Ramos (cell line): ENCODE results near the gene NEK7.
"Not testable (repeated sequence)": the region's sequence is repeated elsewhere in the genome, so short reads cannot be mapped to it uniquely, and the experiment has no call there.

ENCODE experiments used
- in situ Hi-C: fragments of 300-500 bp; cut with MboI; formaldehyde crosslinking; loops from one replicate; pipeline ENCODE4 v1.14.3; 2022; ENCODE audit warnings: low sequenced_read_pairs; ENCODE audit not compliant: unreplicated experiment

The NEK7 gene

DNA sequence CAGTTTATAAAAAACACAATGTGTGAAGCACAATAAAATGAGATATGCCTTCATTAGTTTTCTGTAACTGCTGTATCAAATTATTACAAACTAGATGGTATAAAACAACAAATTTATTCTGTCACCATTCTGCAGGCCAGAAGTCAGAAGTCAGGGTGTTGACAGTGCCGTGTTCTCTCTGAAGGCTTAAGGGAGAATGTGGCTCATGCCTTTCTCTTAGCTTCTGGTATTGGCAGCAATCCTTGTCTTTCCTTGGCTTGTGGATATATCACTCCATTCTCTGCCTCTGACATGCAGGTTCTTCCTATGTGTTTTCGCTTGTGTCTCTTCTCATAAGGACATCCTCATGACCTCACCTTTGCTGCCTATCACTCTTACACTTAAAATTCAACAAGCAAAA lies 10.1 kb downstream of the NEK7 start:
- in situ Hi-C loops: loop anchor here (25.0 kb wide), 1 partner anchor 520 kb away; no protein-coding TSS in a partner anchor

DNA sequence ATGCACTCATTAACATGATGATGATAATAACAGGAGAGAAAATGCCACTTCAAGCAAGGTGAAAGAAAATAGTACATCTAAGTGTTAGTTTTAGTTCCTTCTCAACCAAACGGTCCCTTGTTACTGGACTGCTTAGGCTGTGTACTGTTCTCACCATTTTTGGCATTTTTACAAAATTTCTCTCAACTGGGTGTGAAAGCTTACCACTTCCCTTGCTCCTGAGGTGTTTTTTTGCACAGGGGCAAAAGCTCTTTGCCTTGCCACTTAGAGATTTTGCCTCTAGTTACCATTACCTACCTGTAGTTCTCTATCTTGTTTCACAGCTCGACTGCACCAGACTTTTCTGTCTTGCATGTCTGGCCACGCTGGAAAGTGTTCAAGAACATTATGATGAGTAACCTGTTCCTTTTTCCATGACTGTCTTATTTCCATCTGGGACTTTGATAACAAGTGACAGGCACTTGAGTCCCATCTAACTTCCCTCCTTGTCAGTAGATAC lies 10.7 kb downstream of the NEK7 start:
- in situ Hi-C loops: loop anchor here (25.0 kb wide), 1 partner anchor 520 kb away; no protein-coding TSS in a partner anchor

DNA sequence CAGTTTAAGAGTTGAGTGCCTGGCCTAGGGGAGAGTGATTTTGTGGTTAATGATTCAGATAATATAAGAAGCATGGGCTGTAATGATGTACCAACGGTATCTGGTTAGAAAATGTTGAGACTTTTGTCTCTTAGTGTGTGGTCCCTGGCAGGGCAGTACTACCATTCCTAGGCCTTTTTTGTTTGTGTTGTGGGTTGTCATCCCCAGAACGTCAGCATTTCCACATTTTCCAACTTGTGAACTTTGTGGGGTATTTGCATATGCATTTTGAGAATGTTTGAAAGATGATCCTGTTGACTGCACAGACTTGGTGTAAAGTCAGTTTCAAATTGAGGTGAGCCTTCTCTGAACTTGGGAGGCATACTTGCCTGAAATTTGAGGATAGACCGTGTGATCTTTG lies 11.4 kb downstream of the NEK7 start:
- in situ Hi-C loops: loop anchor here (25.0 kb wide), 1 partner anchor 519 kb away; no protein-coding TSS in a partner anchor

DNA sequence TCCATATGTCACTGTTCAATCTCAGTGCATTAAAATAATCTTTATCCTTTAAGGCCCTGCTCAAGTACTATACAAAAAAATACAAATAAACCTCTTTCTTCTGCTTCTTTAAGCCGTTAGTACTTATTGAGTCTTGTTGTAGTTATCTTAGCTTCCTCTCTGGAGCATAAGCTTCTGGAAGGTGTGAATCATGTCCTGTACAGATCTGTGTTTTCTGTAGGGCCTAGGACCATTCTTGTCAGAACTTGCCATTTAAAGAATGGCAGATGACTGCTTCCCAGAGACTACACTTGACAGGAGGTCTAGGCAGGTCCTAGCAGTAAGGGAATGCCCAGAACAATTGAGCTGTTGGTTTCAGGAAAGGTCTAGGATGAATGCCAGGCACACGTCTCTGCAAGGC lies 12.9 kb downstream of the NEK7 start:
- in situ Hi-C loops: loop anchor here (25.0 kb wide), 1 partner anchor 518 kb away; no protein-coding TSS in a partner anchor

DNA sequence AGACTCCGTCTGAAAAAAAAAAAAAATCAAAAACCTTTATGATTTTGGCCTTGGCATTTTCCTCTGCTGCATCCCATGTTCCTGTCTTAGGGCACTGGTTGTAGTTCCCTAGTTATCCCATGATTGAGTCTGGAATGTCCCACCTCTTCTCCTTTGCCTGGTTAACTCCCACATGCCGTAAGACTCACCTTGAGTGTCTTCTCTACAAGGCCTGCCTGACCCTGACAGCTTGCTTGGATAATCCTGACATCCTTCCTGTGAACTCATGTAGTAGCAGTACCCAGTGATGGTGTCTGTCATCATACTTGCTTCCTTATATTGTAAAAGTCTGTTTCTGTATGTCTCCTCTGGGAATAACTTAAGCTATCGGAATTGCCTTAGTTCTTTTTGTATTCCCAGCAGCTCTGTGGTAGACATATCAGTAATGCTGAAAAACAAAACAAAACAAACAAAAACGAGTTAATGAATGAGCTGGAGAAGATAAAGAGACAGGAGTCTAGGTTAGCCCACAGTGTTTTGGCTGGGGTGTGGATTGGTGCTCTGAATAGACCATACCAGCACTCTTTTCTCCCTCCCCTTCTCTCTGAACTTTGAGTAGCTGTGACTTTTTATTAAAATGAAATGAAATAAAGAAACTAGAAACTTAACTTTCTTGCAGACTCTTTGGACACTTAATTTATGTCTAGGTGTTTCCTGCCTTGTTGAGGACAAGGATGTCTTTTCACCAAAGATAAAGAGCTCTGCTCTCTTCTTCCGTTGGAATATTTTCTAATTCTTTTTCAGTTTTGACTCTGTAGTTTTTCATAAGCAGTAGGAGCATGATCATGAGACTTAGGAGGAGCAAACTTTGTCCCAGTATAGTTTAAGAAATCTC lies 15.1 kb downstream of the NEK7 start:
- in situ Hi-C loops: loop anchor here (25.0 kb wide), 1 partner anchor 515 kb away; no protein-coding TSS in a partner anchor

DNA sequence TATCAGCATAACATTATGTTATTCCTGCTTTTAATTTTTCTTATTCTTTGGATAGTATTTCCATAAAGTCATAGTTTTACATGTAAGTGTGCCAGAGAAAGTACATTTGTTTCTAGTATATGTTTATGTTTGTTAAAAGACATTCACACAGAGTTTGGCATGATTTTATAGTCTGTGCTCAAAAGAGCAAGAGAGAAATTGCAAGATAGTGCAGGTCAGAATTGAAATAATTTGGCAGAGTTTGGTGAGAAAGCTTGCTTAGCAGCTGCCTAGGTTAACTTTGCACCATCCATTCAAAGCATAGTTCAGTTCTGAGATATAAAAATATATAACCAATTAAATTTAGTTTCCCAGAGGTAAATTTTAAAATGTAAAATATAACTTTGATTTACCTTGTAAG lies 17.0 kb downstream of the NEK7 start:
- in situ Hi-C loops: loop anchor here (25.0 kb wide), 1 partner anchor 513 kb away; no protein-coding TSS in a partner anchor

DNA sequence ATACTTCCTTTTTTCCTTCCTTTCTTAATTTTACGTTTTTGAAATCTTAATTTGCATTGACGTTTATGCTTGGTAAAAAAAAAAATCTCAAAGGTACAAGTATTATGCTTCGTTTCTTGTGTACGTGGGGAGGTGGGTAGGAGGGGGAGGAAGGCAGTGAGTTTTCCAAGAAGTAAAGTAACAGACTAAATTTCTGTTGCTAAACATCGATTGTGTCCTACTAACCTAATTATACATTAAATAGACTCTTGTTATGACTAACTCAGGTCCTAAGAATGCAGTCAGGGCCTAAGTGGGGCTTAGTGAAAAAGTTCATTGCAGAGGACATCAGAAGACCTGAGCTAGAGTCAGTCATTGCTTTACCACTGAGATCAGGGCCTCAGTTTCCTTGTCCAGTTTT lies 17.5 kb downstream of the NEK7 start:
- in situ Hi-C loops: loop anchor here (25.0 kb wide), 1 partner anchor 513 kb away; no protein-coding TSS in a partner anchor

DNA sequence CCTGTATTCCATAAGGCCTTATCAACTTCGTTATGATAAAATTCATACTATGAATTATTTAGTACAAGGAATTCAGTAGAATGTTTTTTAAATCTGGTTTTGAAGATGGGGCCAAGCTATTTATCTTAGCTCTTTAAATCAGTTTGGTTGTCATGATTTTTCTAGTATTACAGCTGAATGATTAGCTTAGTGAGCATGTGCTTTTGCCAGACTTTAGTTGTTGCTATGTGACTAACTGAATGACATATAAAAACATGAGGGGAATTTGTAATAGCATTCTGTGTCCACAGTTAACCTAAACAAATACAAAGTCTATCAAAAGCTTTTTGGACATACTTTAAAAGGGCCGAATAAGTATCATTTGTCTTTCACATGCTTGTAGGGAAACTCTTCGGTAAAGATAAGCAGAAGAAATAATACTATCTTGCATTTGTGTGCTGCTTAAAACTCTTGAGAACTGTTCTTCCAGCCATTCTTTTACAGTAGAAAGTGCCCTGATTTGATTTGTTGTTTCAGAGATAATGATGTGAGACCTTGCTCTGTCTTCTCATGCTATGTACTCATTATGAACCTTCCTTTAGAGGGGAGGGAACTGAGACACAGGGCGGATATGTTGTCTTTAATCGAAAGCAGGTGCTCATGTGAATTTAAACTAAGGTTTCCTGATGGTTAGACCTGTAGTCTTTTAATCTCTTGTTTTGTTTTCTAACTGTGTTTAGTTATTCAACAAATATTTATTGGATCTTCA lies 18.8 kb downstream of the NEK7 start:
- in situ Hi-C loops: no loop called here

DNA sequence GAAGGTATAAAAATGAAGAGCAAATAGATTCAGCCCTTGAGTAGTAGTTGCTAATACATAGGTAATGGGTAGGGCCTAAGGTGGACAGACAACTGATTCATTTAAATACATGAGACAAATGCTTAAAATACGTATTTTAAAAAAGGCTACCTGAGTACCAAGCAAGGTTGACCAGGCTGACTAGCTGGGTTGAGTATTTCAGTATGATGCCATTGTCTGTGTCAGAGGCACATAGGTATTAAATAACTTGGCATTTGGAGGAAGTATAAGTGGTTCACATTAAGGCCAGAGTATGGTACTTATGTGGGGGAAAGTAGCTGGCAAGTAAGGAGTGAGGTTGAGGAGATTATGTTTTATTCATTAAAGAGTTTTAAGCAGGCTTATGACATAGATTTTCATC lies 19.4 kb downstream of the NEK7 start:
- in situ Hi-C loops: no loop called here

DNA sequence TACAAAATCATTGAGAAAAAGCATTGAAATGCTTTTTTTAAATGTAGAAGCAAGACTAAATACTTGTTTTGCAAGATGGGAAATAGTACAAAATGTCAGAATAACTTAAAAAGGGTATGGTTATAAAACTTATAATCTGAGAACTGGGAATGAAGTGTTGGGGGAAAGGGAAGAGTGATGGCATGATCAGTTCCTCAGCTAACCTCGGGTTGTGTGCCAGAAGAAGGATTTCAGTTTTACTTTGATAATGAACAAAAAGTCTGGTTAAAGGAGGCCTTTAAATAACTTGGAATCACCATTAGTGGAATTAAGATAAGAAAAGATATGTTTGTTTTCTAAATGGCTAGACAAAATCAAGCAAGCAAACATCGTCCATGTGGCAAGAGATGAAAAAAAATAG lies 20.7 kb downstream of the NEK7 start:
- in situ Hi-C loops: no loop called here

DNA sequence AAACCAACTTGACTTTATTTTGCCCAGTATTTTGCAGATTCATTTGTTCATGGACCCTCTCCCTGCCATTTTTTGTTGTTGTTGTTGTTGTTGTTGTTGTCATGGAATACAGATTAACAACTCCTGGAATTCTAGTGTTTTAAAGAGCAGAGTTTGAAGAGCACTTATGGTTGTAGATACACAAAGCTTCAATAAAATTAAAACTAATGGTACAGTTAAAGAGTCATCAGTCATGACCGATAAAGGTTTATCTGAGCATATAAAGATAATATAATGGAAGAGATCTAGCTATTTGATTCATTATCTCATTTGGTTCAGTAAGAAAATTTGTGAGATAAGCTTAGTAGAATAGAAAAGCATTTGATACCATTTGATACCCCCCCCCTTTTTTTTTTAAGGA lies 21.8 kb downstream of the NEK7 start:
- in situ Hi-C loops: no loop called here

DNA sequence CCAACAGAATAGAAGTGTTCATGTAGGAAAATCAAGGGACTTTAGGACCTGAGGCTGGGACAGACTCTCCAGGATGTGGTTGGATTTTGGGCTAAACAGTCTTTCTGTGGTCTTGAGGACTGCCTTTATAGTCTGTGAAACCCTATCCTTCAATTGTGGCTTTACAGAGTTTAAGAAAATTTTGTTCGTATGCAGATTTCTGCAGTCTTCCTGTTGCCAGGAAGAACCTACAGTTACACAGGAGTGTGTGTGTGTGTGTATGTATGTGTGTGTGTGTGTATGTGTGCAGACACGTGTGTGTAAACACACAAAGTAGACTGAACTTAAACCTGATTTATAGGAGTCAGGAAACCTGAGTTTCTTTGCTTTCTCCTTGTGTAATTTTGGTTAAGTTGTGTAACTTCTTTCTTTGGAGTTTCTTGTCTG lies 22.8 kb downstream of the NEK7 start:
- in situ Hi-C loops: no loop called here

DNA sequence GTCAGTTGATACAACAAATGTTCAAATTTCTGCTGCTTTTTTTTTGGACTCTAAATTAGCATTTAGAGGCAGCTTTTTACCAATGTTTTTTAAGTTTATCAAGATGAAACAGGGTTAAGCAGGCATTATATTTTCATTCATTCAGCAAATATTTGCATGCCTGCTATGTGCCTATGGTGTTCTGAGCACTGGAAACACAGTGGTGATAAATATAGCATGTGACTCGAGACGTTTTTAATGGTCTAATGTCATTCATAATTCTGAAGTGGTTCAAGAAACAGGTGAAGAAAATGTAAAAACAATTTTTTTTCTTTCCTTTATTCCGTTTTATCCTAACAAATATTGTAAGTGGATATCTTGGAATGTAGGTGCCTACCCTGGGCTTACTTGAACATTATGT lies 26.8 kb downstream of the NEK7 start:
- in situ Hi-C loops: no loop called here

DNA sequence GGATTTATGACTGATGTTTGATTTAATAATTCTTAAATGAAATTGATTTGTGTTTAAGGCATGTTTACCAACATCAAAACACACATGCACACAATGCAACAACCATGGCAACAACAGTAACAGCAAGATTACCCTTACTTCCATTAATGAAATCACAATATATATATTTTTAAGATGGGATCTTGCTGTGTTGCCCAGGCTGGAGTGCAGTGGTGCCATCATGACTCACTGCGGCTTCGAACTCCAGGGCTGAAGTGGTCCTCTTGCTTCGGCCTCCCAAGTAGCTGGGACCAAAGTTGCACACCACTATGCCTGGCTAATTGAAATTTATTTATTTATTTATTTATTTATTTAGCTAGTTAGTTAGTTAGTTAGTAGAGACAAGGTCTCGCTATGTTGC lies 27.7 kb downstream of the NEK7 start:
- in situ Hi-C loops: no loop called here

DNA sequence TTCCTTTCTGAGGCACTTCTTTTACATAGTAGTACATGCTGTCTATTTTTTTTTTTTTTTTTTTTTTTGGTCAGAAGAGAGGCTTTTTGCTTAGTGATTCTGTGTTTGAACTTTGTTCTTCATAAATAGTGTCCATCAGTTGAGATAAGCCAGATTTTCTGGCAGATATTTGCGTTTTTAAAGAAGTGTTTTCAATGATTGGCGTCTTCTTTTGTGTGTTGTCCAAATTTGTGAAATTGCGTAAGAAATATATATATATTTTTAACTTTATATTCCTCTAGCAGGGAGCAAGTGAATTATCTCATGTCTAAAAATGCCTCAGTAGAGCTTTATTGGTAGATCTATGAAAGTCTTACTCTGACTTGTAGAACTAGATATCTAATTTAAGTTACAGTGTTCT lies 28.3 kb downstream of the NEK7 start:
- in situ Hi-C loops: no loop called here

DNA sequence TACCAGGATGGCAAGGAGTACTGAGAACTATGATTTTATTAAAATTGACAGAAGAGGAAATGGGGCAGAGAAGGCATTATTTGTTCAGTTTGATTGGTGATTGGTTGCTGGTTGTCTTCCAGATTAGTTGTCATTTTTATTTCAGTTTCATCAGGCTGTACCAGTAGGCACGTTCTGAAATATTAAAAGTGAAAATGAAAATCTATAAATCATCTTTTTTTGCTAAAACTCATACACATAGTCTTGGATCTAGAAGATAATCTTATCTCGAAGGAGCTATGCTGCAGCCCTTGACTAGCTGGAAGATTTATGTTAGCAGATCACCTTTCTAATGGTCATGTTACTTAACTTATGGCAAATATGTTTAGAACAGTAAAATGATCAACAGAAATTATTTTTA lies 29.0 kb downstream of the NEK7 start:
- in situ Hi-C loops: no loop called here

DNA sequence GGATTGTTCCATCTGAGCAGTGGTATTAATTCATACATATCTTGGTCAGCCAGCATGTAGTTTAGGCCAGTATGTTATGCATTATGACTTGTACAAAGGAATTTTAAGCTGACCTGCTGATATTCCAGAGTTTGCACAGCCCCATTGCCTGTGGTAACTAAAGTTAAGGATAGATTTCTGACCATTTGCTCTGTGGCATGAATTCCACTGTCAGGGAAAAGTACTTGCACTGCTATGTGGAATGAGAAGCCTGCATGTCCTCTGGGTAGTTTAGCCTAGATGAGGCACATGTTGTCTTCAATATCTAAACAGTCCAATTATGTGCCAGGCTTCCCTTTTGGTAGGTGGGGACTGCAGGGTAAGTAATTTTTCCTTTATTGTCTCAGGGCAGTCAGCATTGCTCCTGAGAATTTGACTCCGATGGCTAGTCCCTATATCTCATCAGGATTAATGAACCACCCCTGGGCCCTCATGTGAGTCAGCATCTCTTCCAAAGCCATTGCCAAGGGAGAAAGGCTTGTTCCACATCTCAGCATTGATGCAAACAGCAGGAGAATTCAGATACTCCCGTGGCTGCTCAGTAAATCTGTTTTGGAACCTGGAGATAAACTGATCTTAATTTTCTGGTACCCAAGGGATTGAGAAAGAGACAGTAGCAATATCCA lies 30.2 kb downstream of the NEK7 start:
- in situ Hi-C loops: no loop called here

DNA sequence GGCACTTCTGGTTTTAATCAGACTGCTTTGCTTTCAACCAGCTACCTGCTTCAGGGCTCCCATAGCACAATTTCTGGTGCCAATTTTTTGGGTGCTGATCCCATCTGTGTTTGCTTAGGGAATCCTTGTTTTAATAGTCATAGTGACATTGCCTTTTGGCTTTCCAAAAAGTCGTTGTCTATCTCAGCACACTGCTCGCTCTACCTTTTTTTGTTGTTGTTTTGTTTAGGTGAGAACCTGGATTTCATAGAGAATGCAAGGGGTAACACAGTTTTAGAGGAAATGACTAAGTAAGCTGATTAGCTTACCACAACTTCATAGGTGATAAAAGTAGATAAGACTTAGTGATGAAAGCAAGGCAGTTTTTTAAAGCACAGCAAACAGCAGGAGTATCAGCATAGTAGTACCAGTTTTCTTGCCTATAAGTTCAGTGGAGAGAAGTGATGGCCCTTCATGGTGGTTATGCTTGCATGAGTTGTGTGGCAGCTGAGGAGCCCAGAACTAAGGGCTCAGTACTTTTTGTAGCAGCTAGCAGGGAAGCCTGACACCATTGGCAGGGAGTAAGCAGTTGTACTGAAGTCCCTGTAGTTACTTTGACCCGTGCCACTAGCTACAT lies 31.3 kb downstream of the NEK7 start:
- in situ Hi-C loops: no loop called here

DNA sequence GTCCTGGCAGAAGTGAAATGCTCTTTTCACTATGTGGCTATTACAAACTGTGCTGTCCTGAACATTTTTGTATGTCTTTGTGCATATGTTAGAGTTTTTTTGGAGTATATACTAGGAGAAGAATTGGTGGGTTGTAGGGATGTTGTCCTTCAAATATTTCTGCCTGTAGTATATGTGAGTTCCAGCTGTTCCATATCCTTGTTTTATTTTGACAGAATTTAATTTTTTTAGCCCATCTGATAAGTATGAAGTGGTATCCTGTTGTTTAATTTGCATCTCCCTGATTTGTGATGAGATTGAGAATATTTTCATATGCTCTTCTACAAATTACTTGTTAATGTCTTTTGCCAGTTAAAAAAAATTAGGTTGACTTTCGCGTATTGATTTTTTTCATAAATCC lies 34.3 kb downstream of the NEK7 start:
- in situ Hi-C loops: no loop called here

DNA sequence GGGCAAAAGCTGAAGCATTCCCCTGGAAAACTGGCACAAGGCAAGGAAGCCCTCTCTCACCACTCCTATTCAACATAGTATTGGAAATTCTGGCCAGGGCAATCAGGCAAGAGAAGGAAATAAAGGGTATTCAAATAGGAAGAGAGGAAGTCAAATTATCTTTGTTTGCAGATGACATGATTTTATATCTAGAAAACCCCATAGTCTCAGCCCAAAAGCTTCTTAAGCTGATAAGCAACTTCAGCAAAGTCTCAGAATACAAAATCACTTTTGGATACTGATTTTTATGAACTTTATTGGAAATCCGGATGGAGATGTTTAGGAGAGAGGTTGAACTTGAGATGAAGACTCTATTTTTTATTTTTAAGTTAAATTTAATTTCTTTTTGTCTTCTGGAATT lies 37.1 kb downstream of the NEK7 start:
- in situ Hi-C loops: not testable (repeated sequence)
